Activated CD8-positive, alpha-beta memory T cell treated with anti-CD3 and anti-CD28 coated beads for 36 hours (primary cell): ENCODE results near the gene SPRED1. TPM values are rescaled to one million over a fixed set of nuclear protein-coding genes. Genes with fewer than 3 reads are reported as not detected.

Experiments used
- CTCF ChIA-PET: fragments of 350-600 bp; sonication (Branson Sonifier 250); formaldehyde crosslinking; loops from one replicate; lab custom pipeline; 2021; ENCODE audit warnings: antibody characterized with exemption; lab: Charles Lee
- POLR2A ChIA-PET: fragments of 350-600 bp; sonication (Branson Sonifier 250); formaldehyde crosslinking; loops from one replicate; lab custom pipeline; 2021; ENCODE audit warnings: antibody characterized with exemption; lab: Charles Lee
- total RNA-seq, 2 experiments: library from RNA; stranded (reverse); gene quantifications; one replicate each; pipeline ENCODE4 v1.2.3, GENCODE V29; 2021

SPRED1 gene
- 1 to 10 TPM; 1.3 to 2.5 TPM for total RNA-seq

- ChIA-PET CTCF (no interaction called here), POLR2A (interaction anchor here (0.5 kb wide), 1 partner anchor 205 kb away, joined by 6 read pairs; no protein-coding TSS in a partner anchor)
Measured at GRCh38 chr15:38252481-38253350, at the start of gene SPRED1. SPRED1 (plus strand) TSS chr15:38252836; CDS start chr15:38253186, 350 bp downstream.

- POLR2A ChIA-PET = no interaction called here
- CTCF ChIA-PET = no interaction called here
Measured at GRCh38 chr15:38205526-38206272, 46.9 kb upstream of the SPRED1 start.

GRCh38 chr15:38207621-38208020, 45.0 kb upstream of the SPRED1 start:
- POLR2A ChIA-PET = no interaction called here
- CTCF ChIA-PET = no interaction called here

GRCh38 chr15:38208206-38208605, 44.4 kb upstream of the SPRED1 start:
- POLR2A ChIA-PET = no interaction called here

DNA sequence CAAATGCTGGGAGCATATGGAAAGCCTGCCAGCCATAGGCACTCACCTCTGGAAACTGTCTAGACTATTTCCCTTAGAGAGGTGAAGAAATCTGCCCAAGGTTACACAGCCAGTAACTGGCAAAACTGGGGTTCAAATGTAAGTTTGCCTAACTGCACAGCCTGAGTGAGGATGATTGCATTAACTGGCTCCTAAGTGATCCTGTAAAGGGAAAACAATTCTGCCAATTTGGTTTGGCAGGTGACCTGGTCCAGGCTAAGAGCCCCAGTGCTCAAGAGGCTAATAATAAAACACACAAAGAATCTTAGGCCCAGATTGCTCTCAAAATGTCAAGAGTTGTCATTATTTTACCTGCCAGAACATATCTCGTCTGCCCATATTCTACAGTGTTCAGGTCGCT, 43.9 kb upstream of the SPRED1 start:
- ChIA-PET POLR2A (no interaction called here), CTCF (no interaction called here)

More at GRCh38 chr15:38208206-38208605, 44.4 kb upstream of the SPRED1 start:
- CTCF ChIA-PET = no interaction called here

DNA sequence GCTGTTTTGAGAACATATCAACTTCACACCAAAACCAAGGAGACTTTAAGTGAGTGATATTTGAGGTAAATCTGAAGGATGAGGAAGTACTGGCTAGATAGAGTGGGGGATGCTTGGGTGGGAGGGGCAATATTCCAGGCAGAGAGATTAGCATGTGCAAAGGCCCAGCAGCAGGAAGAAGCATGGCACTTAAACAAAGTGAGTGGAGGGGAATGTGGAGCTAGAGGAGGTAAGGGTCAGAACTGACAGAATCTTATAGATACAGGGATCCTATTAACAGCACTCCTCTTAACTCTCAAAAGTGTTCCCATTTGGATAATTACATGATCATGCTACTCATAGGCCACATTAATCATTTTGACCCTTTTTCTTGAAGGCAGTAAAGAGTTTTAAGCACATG, 41.4 kb upstream of the SPRED1 start:
- ChIA-PET POLR2A (no interaction called here), CTCF (no interaction called here)

- CTCF ChIA-PET = no interaction called here
Measured at GRCh38 chr15:38211811-38212210, 40.8 kb upstream of the SPRED1 start.

GRCh38 chr15:38212729-38213351, 39.8 kb upstream of the SPRED1 start:
- ChIA-PET CTCF (no interaction called here), POLR2A (no interaction called here)

More at GRCh38 chr15:38211811-38212210, 40.8 kb upstream of the SPRED1 start:
- POLR2A ChIA-PET = no interaction called here

DNA sequence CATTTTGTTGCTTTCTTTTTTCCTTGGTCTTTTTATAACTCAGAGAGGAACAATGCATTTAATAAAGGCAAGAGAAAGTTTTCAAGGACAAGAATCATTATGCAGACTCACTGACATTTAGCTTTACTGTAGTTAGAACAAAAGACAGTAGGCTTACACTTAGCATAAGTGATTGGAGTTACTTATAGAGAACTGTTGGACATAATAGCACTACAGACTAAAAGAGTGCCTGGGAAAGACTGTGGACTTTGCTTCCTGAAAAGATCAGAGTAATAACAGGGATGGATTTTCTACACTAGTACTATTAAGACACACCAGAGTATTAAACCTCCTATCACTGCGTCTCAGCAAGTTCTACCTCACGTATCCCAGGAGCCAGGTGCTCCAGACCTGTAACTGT, 39.3 kb upstream of the SPRED1 start:
- ChIA-PET POLR2A (no interaction called here), CTCF (no interaction called here)

GRCh38 chr15:38215707-38216106, 36.9 kb upstream of the SPRED1 start:
- POLR2A ChIA-PET = no interaction called here
- CTCF ChIA-PET = no interaction called here

GRCh38 chr15:38216763-38217162, 35.9 kb upstream of the SPRED1 start:
- ChIA-PET CTCF (no interaction called here), POLR2A (no interaction called here)

DNA sequence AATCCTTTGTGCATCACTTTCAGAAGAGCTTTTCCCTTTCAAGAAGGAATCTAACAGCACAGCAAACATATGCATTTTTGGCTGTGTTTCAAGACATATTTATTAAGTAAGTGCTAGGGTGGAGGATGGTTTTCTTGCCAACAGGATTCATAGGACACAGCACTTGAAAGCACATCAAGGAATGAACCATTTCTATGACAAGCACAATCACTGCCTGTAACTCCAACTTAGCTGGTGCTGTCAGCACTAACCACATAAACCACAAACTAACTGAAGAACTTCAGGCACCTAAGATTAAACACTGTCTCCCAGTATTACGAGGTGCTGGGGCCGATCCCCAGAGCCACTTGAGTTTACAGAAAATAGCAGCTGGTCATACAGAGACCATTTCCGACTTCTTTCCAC, 35.4 kb upstream of the SPRED1 start:
- ChIA-PET POLR2A (no interaction called here), CTCF (no interaction called here)

DNA sequence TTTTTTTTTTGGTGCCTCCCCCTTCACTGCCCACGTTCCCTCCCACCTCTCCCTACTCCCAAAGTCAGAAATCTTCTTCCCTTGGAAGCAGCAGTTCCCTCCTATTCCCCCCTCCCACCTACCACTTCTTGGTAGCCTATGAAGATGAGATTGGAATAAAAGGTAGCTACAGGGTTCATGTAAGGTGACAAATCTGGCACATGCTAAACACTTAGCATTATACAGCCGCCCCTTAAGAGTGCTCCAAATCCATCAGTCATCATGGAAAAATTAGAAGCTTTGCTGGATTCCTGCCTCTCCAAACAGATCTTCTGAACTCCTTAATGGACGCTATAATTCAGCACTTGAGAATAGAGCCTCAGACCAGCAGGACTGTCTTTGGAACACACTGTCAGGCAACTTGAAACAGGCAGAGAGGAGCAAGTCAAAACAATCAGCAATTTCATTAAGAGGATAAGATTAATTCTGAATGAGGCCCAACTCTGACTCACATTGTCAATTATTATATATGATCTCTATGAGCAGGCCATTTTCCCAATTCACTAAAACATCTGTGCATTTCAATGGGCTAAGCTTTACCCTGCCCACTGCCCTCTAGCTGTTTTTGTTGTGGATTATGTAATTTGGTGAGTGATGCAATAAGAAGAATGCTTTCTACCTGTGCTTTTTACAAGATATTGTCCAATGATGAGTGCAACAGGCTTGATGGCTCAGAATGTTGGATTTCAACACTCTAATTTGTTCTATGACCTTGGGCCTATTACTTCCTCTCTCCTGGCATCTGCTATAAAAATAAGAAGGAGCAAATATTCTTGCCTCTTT, 34.6 kb upstream of the SPRED1 start:
- POLR2A ChIA-PET = no interaction called here
- CTCF ChIA-PET = no interaction called here

DNA sequence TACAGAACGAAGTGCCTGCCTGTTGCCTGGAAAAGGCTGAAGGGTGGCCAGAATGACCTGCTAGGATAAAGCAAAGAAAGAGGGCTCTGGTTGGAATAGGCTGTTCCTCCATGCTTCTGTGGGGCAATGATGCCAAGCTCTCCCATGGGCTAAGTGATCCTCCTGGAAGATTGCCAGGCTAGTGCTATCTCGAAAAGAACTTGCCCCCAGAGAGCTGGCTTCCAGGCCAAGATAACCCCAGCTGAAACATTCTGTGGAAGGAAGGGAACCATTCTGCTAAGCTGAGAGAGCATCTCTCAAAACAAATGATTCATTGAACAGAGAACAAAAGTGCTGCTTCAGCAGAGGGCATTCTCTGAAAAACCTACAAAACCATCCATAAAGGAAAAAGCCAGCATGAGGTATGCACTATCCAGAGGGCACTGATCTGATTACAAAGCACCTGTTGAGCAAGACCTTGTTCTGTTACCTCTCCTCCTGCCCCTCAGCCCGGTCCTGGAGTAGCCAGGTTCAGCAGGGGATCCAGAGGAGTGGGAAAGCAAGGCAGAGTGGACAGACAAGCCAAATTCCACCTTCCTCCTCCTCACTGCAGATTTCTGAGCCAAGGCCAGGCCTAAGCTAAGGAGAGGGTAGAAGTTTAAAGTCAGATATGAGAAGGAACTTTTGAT, 31.9 kb upstream of the SPRED1 start:
- ChIA-PET CTCF (no interaction called here), POLR2A (no interaction called here)

DNA sequence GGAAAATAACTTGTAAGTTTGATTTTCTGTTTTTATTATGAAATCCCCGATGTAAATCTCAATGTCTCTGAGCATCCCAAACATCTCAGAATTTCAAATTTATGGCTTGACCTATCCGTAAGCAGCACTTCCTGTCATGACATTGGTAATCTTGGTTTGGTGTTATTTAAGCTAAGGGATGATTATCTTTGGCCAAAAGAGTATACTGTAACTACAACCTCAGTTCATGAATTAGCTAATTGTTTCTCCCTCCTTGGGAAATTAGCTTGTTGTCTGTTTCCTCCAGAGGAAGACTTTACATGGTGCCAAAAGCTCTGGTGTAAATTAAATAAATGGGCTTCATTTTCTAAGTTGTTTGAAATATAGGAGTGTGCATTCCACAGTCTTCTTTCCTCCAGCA, 28.1 kb upstream of the SPRED1 start:
- CTCF ChIA-PET = no interaction called here

DNA sequence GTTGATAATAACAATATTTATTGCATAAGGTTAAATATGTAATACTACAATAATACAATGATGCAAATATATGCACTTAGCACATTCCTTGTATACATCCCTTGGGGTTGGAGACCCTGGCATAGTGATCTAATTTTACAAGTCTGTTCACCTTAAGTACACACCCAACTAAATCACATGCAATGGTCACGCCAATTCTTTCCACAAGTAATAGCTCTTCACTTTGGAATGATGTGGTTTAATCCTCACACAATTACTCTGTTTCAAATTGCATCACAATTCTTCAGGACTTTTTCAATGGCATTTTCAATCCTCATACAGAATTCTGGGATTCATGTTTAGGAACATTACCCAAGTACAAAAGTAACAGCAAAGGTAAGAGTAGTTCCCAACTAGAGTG, 27.3 kb upstream of the SPRED1 start:
- CTCF ChIA-PET = no interaction called here
- POLR2A ChIA-PET = no interaction called here

More for the DNA sequence above, 28.1 kb upstream of the SPRED1 start:
- POLR2A ChIA-PET = no interaction called here

DNA sequence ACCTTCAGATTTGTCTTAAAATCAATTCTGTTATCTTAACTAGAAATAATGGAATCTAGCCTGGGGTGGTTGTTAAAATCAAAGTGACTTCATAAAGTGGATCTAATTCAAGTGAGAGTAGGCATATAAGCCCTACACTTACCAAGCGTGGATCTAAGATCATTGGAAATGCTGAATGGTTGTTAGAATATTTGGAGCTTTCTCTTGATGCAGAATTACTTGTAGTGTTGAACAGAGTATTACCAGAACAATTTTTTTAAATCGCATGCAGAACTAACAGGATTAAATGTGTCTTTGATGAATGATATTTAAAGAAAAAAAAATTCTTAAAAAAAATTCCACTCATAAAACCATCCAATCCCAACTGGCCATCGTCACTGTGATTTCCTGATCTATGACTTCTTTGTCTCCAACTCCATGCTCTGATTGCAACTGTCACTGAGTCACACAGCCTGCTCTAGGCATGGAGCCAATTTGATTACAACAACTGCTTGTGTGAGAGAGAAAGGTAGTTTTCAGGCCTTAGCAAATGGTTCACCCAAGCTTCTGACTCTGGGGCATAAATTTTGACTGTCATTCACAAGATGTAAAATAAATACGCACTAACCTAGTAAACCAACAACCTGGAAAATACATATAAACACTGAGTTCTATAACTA, 25.9 kb upstream of the SPRED1 start:
- POLR2A ChIA-PET = no interaction called here

DNA sequence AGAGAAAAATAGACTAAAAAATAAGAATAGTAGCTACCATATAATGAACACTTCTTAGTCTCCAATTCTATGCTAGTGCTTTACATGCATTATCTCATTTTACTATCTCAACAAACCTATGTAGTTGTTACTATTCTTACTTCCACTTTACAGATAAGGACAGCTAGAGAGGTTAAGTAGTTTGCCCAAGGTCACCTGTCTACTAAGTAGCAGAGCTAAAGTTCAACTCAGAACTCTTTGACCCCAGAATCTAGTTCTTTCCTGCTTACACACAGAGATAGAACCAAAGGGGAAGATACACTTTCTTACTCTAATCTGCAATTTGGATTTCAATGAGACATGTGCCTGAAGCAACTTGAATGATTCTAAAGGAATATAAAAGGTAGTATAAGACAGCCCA, 24.7 kb upstream of the SPRED1 start:
- POLR2A ChIA-PET = interaction anchor here (0.9 kb wide), 1 partner anchor 24 kb away, joined by 3 read pairs; no protein-coding TSS in a partner anchor

More for the DNA sequence above, 25.9 kb upstream of the SPRED1 start:
- CTCF ChIA-PET = no interaction called here

More for the DNA sequence above, 24.7 kb upstream of the SPRED1 start:
- CTCF ChIA-PET = no interaction called here
